Anterior cingulate cortex (tissue), 58 donors: ENCODE results near the gene SLC7A7.
"Not testable (repeated sequence)": the region's sequence is repeated elsewhere in the genome, so short reads cannot be mapped to it uniquely, and the experiment has no call there.

Source experiments
- DNase-seq, 58 donors: peaks; one replicate each; lab custom pipeline; 2025; lab: John Stamatoyannopoulos, UW

The SLC7A7 gene

GRCh38 chr14:22822571-22823098 lies 7.4 kb upstream of the SLC7A7 start:
- DNase-seq: peak in 47 of 58 donors; percentile 7 to 79 (median 50)

DNA sequence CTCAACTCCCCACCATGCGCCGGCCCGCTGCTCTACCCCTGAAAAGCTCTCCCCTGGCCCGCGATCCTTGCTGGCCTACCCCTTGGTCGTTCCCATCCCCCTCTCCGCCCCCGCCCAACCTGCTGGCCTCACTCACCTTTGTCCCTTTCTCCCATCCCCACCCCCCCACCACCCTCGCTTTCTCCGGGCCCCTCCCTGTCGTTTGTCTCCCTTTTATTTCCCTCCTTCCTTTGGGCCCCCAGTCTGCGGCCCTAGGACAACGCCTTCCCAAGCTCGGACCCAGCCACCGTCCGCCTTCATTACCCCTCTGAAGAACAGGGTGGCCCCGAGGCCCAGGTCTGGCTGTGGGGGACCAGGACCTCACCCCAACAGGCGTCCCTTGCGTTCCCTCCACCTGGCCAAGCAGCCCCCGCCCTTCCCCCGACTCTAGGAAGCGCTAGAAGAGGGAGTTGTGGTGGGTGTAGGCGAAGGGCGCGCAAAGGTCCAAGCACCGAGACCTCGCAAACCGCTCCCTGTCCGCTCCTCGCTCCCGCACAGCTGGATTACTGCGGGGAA lies 6.9 kb upstream of the SLC7A7 start:
- no peak for DNase-seq

DNA sequence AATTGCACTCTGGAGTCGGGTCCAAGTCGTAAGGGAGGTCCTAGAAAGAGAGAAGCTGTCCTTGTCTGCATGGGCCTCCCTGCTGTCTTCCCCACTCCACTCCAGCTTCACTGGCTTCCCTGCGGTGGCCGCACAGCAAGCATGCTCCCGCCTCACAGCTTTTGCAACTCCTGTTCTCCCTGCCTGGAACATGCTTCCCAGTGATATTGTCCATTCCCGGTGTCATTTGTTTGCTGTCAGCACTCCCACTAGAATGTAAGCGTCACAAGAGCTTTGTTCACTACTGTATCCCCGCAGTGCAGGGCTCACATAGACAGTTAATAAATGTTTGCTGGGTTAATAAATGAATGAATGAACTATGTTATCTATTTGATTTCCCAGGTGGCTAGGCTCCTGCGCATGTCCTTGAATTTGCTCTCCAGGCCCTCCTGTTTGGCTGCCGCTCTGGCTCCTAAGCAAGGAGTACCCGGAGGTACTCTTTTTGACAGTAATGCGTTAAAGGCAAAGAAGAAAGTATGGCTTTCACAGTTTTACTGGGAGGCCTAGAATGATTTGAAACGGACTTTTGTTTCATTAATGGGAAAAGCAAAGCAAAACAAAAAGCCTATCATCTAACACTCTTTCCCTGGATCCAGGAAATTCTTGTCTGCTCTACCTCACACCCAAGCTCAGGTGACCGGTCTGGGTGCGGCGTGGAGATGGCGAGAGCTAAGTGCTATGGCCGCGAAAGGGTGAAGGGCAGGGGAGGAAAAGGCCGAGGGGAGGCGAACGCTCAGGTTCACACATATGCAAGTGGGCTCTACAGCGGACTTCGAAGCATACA lies 6.2 kb upstream of the SLC7A7 start:
- no peak for DNase-seq

DNA sequence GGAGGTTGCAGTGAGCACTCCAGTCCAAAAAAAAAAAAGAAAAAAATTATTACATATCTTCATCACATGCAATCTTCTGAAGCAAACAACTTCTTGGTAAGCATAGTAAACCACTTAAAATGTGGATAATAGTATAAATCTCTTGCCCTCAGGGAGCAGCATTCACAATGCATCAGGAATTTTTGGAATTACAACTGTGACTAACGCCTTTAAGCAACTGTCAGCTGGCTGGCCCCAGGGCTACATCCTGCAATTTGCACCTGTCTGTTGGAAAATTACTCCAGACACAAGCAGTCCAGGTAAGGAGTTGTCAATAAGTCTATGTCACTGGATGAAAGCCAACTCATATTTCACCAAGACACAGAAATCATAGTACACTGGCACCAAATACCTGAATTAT lies 5.5 kb upstream of the SLC7A7 start:
- no peak for DNase-seq

DNA sequence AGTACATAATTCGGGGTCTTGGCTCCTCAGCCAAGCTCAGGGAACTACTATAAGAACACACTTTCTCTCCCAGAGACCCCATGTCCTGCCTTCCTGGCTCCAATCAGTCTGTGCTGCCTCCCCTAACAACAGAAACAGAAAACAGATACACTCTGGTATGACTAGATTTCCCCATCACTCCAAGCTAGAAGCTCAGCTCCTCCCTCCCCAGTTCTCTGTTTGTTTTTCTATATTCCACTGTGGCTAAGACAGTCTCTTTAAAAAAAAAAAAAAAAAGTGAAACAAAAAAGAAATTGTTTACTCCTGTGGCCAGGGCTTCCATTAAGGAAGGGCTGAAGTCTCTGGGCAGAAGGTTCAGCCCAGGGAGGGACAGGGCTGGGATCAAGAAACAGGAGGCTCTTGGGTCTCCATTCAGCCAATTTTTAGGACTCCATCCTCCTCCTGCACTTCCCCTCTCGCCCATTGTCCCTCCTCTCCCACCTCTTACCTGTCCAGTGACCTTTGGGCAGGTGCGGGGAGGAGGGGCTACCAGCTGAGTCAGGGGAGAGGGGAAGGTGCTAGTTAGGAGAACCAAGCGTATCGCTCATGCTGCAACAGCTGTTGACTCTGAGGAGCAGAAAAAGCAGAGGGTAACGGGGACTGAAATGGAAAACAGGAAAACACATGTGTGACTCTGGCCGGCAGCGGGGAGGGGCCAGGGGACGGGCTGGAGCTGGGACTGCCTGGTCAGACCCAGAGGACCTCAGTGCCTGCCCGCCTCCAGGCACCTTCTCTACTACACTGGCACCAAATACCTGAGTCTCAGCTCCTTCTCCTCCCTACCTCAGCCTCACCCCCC lies 4.1 kb upstream of the SLC7A7 start:
- DNase-seq: peak in 2 of 58 donors; percentile 15 to 26

- no peak for DNase-seq
These were observed 862 bp downstream of the SLC7A7 start for GRCh38 chr14:22814373-22814772.

DNA sequence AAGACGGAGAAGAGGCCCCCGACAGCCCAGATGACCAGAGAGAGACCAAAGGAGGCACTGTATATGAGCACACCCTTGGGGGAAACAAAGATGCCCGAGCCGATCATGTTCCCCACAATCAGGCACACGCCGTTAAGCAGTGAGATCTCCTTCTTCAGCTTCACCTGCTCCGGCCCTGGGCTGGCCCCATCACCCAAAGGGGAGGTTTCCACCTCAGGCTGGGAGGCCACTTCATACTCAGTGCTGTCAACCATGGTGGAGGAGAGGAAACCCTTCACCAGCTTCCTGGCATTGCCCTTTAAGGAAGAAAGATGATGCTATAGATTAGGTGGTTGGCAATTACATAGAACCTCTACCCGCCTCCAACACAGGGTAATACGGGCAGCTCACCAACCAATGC lies 2.1 kb downstream of the SLC7A7 start:
- no peak for DNase-seq

GRCh38 chr14:22812744-22813143 lies 2.5 kb downstream of the SLC7A7 start:
- DNase-seq: no peak

- DNase-seq: no peak
These were observed 3.5 kb downstream of the SLC7A7 start for GRCh38 chr14:22811722-22812121.

GRCh38 chr14:22808388-22809209 lies 6.6 kb downstream of the SLC7A7 start:
- no peak for DNase-seq

GRCh38 chr14:22807432-22808087 lies 7.7 kb downstream of the SLC7A7 start:
- DNase-seq: no peak

DNA sequence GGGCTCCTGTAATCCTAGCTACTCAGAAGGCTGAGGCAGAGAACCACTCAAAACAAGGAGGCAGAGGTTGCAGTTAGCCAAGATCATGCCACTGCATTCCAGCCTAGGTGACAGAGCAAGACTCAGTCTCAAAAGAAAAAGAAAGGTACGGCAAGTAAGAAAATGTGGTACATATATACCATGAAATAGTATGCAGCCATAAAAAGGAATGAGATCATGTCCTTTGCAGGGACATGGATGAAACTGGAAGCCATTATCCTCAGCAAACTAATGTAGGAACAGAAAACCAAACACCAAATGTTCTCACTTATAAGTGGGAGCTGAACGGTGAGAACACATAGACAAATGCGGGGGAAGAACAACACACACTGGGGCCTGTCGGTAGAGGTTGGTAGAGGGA lies 10.0 kb downstream of the SLC7A7 start:
- not testable (repeated sequence) for DNase-seq

DNA sequence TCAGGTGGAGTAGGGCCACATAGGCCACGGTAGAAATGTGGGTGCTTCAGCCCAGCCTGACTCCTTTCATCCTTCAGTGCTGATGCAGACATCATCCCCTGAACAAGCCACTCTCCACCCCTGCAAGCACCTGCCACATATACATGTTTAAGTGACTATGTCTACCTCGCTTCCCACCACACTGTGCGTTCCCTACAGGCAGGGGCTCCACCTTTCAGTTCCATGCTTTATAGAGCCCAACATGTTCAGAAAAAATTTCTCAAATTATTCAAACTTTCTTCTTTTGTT lies 11.6 kb downstream of the SLC7A7 start:
- DNase-seq: no peak

- no peak for DNase-seq
These were observed 12.2 kb downstream of the SLC7A7 start for GRCh38 chr14:22802860-22803686.

DNA sequence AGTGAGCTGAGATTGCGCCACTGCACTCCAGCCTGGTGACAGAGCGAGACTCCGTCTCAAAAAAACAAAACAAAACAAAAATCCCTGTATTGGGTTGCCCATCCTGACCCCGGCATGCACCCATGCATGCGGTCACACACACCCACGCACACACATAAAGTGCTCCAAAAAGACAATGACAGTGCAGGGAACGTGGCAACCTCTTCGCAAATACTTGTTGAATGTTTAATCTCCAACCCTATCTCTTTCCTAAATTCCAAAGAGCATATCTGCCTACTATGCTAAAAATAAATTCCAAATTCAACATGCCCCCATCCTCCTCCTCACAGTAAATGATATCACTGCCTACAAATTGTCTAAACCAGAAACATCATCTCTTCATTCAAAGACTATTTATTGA lies 13.5 kb downstream of the SLC7A7 start:
- no peak for DNase-seq

DNA sequence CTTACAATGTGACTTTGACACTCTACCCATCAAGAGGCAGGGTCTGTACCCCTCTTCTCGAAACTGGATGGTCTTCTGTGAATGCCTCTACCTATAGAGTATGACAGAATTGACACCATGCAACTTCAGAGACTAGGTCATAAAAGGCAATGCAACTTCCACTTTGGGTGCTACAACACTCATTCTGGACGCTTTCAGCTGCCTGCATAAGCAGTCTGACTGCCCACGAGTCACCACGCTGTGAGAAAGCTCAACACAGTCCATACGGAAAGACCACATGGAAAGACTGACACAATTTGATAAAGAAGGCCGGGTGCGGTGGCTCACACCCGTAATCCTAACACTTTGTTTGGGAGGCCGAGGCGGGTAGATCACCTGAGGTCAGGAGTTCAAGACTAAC lies 14.9 kb downstream of the SLC7A7 start:
- DNase-seq: no peak

GRCh38 chr14:22798528-22798927 lies 16.7 kb downstream of the SLC7A7 start:
- no peak for DNase-seq

DNA sequence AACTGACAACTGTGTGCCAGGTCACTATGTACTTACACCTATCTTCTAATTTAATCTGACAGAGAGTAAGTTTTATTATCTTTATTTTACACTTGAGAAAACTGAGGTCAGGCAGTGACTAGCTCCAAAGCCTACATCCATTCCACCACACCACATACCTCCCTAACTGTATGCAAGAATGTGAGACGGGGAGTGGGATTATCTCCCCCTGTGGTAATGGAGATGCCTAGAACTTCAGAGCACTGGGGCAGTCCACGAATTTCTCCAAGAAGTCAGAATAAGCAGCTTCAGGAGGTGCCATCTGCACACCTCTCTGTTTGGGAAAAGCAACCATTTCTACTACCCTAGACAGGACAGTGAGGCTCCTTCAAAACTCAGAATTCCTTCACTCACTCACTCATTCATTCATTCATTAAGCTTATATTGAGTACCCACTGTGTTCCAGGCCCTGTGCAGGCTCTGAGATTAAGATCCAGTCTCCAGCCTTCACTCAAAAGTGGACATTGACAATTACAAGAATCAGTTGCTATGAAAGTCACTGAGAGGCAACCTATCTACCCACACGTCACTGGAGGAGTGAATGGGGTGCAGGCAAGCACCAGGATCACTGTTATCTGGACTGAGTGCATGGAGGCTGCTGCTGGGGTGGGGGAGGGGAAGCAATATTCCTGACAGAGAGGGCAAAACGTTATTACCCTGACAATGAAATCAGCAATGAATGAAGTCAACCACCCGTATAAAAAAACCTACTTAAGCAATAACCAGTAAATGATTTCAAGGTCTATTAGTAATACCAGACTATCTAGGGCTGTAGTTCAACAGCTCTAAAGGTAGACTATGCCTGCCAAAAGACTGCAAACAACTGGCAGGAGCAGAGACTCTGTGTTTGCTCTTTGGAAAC lies 18.0 kb downstream of the SLC7A7 start:
- no peak for DNase-seq
